GM21367 (cell line): ENCODE data around the gene TBXAS1.

Source experiments
- ATAC-seq: cut with Tn5 transposase; IDR thresholded peaks from one replicate; pipeline ENCODE4 v1.9.1; 2021; ENCODE audit not compliant: unreplicated experiment

The TBXAS1 gene

GRCh38 chr7:140018125-140019043 is 189.3 kb downstream of the TBXAS1 start:
- ATAC-seq, result no peak

GRCh38 chr7:140019172-140019571 is 190.1 kb downstream of the TBXAS1 start:
- no peak for ATAC-seq

- no peak for ATAC-seq
These were observed 190.5 kb downstream of the TBXAS1 start for GRCh38 chr7:140019606-140020005.

- ATAC-seq, result no peak
These were observed 192.5 kb downstream of the TBXAS1 start for GRCh38 chr7:140021603-140022002.

- ATAC-seq, result no peak
These were observed 193.6 kb downstream of the TBXAS1 start for GRCh38 chr7:140022582-140023211.

GRCh38 chr7:140023728-140024127 is 194.7 kb downstream of the TBXAS1 start:
- ATAC-seq, result no peak

GRCh38 chr7:140024585-140024984 is 195.5 kb downstream of the TBXAS1 start:
- ATAC-seq, result no peak

- no peak for ATAC-seq
These were observed 196.2 kb downstream of the TBXAS1 start for GRCh38 chr7:140025241-140025640.

- no peak for ATAC-seq
These were observed 196.9 kb downstream of the TBXAS1 start for GRCh38 chr7:140025814-140026433.

GRCh38 chr7:140026935-140027334 is 197.9 kb downstream of the TBXAS1 start:
- ATAC-seq, result no peak

GRCh38 chr7:140027858-140028257 is 198.8 kb downstream of the TBXAS1 start:
- no peak for ATAC-seq

GRCh38 chr7:140028311-140028710 is 199.2 kb downstream of the TBXAS1 start:
- ATAC-seq, result no peak

GRCh38 chr7:140029072-140029471 is 200.0 kb downstream of the TBXAS1 start:
- ATAC-seq, result no peak

GRCh38 chr7:140031364-140031763 is 202.3 kb downstream of the TBXAS1 start:
- ATAC-seq, result no peak

GRCh38 chr7:140033036-140033435 is 204.0 kb downstream of the TBXAS1 start:
- ATAC-seq, result no peak

GRCh38 chr7:140033779-140034363 is 204.8 kb downstream of the TBXAS1 start:
- ATAC-seq, result no peak

- ATAC-seq, result no peak
These were observed 205.4 kb downstream of the TBXAS1 start for GRCh38 chr7:140034421-140034820.

GRCh38 chr7:140035400-140036223 is 206.5 kb downstream of the TBXAS1 start:
- no peak for ATAC-seq

- ATAC-seq, result no peak
These were observed 207.3 kb downstream of the TBXAS1 start for GRCh38 chr7:140036224-140036962.

- no peak for ATAC-seq
These were observed 210.0 kb downstream of the TBXAS1 start for GRCh38 chr7:140039066-140039465.
